ENCODE data around the gene SLC23A2.
"Not testable (repeated sequence)": the region's sequence is repeated elsewhere in the genome, so short reads cannot be mapped to it uniquely, and the experiment has no call there.

SLC23A2 gene

GRCh38 chr20:4936392-4936850 lies 64.9 kb downstream of the SLC23A2 start:
- DNase-seq (ENCODE audit: low read depth in 3 of 3), result no peak

- no peak for DNase-seq (ENCODE audit: low read depth in 3 of 3)
These were observed 69.2 kb downstream of the SLC23A2 start for GRCh38 chr20:4932061-4932460.

GRCh38 chr20:4929686-4930397 lies 71.5 kb downstream of the SLC23A2 start:
- DNase-seq (ENCODE audit: low read depth in 3 of 3), result no peak

- DNase-seq (ENCODE audit: low read depth in 3 of 3), result no peak
These were observed 74.7 kb downstream of the SLC23A2 start for GRCh38 chr20:4926531-4927156.

GRCh38 chr20:4925842-4926530 lies 75.3 kb downstream of the SLC23A2 start:
- DNase-seq (ENCODE audit: low read depth in 3 of 3), result no peak

- no peak for DNase-seq (ENCODE audit: low read depth in 3 of 3)
These were observed 76.9 kb downstream of the SLC23A2 start for GRCh38 chr20:4924446-4924845.

GRCh38 chr20:4924032-4924431 lies 77.3 kb downstream of the SLC23A2 start:
- no peak for DNase-seq (ENCODE audit: low read depth in 3 of 3)

- DNase-seq (ENCODE audit: low read depth in 3 of 3), result no peak
These were observed 79.1 kb downstream of the SLC23A2 start for GRCh38 chr20:4922186-4922585.

- not testable (repeated sequence) for DNase-seq (ENCODE audit: low read depth in 3 of 3)
These were observed 80.0 kb downstream of the SLC23A2 start for GRCh38 chr20:4921271-4921670.

GRCh38 chr20:4920655-4921054 lies 80.7 kb downstream of the SLC23A2 start:
- no peak for DNase-seq (ENCODE audit: low read depth in 3 of 3)

GRCh38 chr20:4920131-4920530 lies 81.2 kb downstream of the SLC23A2 start:
- no peak for DNase-seq (ENCODE audit: low read depth in 3 of 3)

GRCh38 chr20:4919047-4919704 lies 82.1 kb downstream of the SLC23A2 start:
- no peak for DNase-seq (ENCODE audit: low read depth in 3 of 3)

GRCh38 chr20:4918473-4918872 lies 82.8 kb downstream of the SLC23A2 start:
- DNase-seq (ENCODE audit: low read depth in 3 of 3), result no peak

GRCh38 chr20:4916971-4917881 lies 84.1 kb downstream of the SLC23A2 start:
- DNase-seq (ENCODE audit: low read depth in 3 of 3), result no peak

GRCh38 chr20:4913147-4913546 lies 88.2 kb downstream of the SLC23A2 start:
- no peak for DNase-seq (ENCODE audit: low read depth in 3 of 3)

GRCh38 chr20:4912380-4913142 lies 88.7 kb downstream of the SLC23A2 start:
- no peak for DNase-seq (ENCODE audit: low read depth in 3 of 3)

GRCh38 chr20:4910951-4911350 lies 90.4 kb downstream of the SLC23A2 start:
- DNase-seq (ENCODE audit: low read depth in 3 of 3), result no peak

- DNase-seq (ENCODE audit: low read depth in 3 of 3), result no peak
These were observed 95.7 kb downstream of the SLC23A2 start for GRCh38 chr20:4905613-4906012.

GRCh38 chr20:4905195-4905594 lies 96.1 kb downstream of the SLC23A2 start:
- no peak for DNase-seq (ENCODE audit: low read depth in 3 of 3)

GRCh38 chr20:4904127-4904860 lies 97.0 kb downstream of the SLC23A2 start:
- DNase-seq (ENCODE audit: low read depth in 3 of 3), result no peak

All from stimulated activated CD4-positive, alpha-beta T cell treated with anti-CD3 and anti-CD28 coated beads, TNF-alpha, amount 100 ng/mL, for 48 hours (primary cell).